AG09309 (cell line): ENCODE results near the gene DSN1.

Experiments used
- DNase-seq: peaks from one replicate; pipeline ENCODE4 v3.0.0-alpha.2; 2010; ENCODE audit warnings: low read depth
- H3K4me3 ChIP-seq: 2 replicates; pipeline ENCODE4 v1.5.1; 2011; ENCODE audit warnings: mild to moderate bottlenecking, low read depth, low read length, moderate library complexity; ENCODE audit not compliant: control insufficient read depth
- TF ChIP-seq, protein P1 (sequence below): IDR thresholded peaks from 2 replicates; pipeline ENCODE4 v1.5.1; 2011; ENCODE audit warnings: mild to moderate bottlenecking, low read depth, low read length, inconsistent platforms; ENCODE audit not compliant: insufficient read depth, control insufficient read depth; ENCODE audit errors: missing control alignments

DSN1 gene

DNA sequence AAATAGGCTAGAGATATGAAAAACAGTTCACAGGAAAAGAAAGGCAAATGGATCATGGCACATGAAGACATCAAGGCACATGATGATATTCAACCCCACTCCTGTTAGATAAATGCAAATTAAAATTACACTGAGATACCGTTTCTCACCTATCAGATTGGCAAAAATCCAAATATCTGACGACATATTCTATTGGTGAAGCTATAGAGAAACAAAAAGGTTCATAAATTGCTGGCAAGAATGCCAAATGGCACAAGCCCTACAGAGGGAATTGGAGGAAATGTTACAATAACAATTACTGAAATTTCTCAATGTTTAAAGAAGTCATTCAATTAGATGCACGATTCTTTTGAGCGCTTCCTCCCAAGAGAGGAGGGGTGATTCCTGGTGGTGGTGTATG, 45.3 kb upstream of the DSN1 start:
- H3K4me3 ChIP-seq: no peak overlapping the region
- DNase-seq: no peak
- TF ChIP-seq, protein P1, sequence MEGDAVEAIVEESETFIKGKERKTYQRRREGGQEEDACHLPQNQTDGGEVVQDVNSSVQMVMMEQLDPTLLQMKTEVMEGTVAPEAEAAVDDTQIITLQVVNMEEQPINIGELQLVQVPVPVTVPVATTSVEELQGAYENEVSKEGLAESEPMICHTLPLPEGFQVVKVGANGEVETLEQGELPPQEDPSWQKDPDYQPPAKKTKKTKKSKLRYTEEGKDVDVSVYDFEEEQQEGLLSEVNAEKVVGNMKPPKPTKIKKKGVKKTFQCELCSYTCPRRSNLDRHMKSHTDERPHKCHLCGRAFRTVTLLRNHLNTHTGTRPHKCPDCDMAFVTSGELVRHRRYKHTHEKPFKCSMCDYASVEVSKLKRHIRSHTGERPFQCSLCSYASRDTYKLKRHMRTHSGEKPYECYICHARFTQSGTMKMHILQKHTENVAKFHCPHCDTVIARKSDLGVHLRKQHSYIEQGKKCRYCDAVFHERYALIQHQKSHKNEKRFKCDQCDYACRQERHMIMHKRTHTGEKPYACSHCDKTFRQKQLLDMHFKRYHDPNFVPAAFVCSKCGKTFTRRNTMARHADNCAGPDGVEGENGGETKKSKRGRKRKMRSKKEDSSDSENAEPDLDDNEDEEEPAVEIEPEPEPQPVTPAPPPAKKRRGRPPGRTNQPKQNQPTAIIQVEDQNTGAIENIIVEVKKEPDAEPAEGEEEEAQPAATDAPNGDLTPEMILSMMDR: no peak

DNA sequence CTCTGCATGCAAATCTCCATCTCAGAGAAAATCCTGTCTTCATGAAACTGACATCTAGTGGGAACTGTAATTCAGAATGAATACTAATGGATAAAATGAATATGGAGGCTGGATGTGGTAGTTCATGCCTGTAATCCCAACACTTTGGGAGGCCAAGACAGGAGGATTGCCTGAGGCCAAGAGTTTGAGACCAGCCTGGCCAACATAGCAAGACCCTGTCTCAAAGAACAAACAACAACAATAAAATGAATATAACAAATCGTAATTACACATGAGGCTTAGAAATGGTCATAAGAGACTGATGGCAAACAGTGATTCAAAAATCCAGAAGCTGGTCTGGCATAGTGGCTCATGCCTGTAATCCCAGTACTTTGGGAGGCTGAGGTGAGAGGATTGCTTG, 44.6 kb upstream of the DSN1 start:
- TF ChIP-seq, protein P1: no peak
- no peak for DNase-seq
- H3K4me3 ChIP-seq: no peak overlapping the region

GRCh38 chr20:36817496-36817895, 43.9 kb upstream of the DSN1 start:
- TF ChIP-seq, protein P1: no peak
- no peak for DNase-seq
- no peak overlapping the region for H3K4me3 ChIP-seq

DNA sequence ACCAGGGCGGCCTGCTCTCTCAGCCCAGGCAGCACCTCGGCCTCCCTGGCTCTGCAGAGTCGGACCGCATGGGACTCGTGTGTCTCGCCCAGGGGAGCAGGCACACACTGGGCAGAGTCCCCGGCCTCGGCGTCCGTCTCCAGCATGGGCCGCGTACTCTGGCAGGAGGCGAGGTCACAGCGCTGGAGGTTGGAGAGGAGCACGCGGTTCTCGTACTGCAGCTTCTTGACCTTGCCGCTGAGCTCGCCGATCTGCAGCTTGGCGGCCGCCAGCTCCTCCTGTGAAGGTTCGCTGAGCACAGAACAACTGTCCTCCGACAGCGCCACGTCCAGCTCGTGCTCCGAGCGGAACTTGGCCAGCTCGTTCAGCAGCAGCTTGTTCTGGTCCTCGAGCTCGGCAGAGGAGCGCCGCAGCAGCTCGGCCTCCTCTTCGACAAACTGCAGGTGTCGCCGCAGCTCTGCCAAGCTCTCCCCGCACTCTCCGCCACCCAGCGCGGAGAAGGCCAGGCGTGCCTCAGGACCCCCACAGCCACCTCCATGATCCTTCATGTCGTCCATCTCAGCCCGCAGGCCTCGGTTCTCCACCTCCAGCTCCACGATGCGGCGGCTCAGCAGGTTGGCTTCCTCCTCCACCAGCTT, 42.0 kb upstream of the DSN1 start:
- H3K4me3 ChIP-seq: no peak overlapping the region
- DNase-seq: no peak
- TF ChIP-seq, protein P1: no peak

GRCh38 chr20:36812594-36813463, 39.3 kb upstream of the DSN1 start:
- DNase-seq: no peak
- H3K4me3 ChIP-seq: no peak overlapping the region

More at GRCh38 chr20:36812594-36813463, 39.3 kb upstream of the DSN1 start:
- TF ChIP-seq, protein P1: no peak
